GM12878 (cell line): ENCODE measurements around the gene MAMDC2. TPM values are rescaled to one million over a fixed set of nuclear protein-coding genes. Genes with fewer than 3 reads are reported as not detected.

Experiments used
- ATAC-seq: fragments of 200-7000 bp; cut with Tn5 transposase; 3 replicates; pipeline ENCODE4 v1.9.1; 2020; ENCODE audit warnings: mild to moderate bottlenecking, moderate library complexity
- BruUV-seq: library from RNA; stranded (reverse); fragments of 400-500 nt; replicated peaks from 2 replicates; lab custom pipeline; 2021; lab: Mats Ljungman, UMichigan
- CTCF ChIA-PET: fragments of 300-600 bp; sonication (Branson Sonifier 250); formaldehyde crosslinking; extraction: SDS; loops from one replicate; lab custom pipeline; 2021; ENCODE audit warnings: inconsistent platforms; lab: Yijun Ruan, JAX
- POLR2A ChIA-PET: fragments of 350-600 bp; formaldehyde crosslinking; extraction: SDS; loops from one replicate; lab custom pipeline; 2021; ENCODE audit warnings: inconsistent platforms; lab: Charles Lee
- RAD21 ChIA-PET: fragments of 300-600 bp; sonication (Branson Sonifier 250); formaldehyde crosslinking; loops from one replicate; lab custom pipeline; 2023; ENCODE audit warnings: antibody characterized with exemption; ENCODE audit not compliant: unreplicated experiment; lab: Charles Lee
- SMC1A ChIA-PET: fragments of 300-600 bp; sonication (Branson Sonifier 250); formaldehyde crosslinking; loops from one replicate; lab custom pipeline; 2023; ENCODE audit not compliant: unreplicated experiment, uncharacterized antibody; lab: Charles Lee
- DNase-seq: peaks from one replicate; pipeline ENCODE4 v3.0.0-alpha.2; 2011; ENCODE audit warnings: low read depth, low spot score
- FAIRE-seq: peaks from 3 replicates; lab custom pipeline; 2011; peaks lifted over from hg19 to GRCh38; lab: Jason Lieb, UNC
- H2AFZ ChIP-seq: 2 replicates; pipeline ENCODE4 v1.6.0; 2011; ENCODE audit warnings: low read depth, low read length, control low read depth; ENCODE audit not compliant: control insufficient read depth
- H3K27ac ChIP-seq: 2 replicates; pipeline ENCODE4 v1.5.1; 2011; ENCODE audit warnings: control low read depth; ENCODE audit not compliant: control insufficient read depth, insufficient read depth
- H3K27me3 ChIP-seq, 2 experiments: replicated peaks in 1 of 2; 2 replicates each; pipeline versions ENCODE4 v1.6.0 to v1.6.1; 2011; ENCODE audit warnings: low read length in 1 of 2; ENCODE audit not compliant: control insufficient read depth in 2 of 2, insufficient read depth in 2 of 2
- H3K36me3 ChIP-seq, 2 experiments: 2 replicates each; pipeline ENCODE4 v1.5.1; 2011; ENCODE audit warnings: low read length in 1 of 2; ENCODE audit not compliant: control insufficient read depth in 2 of 2, insufficient read depth in 2 of 2
- H3K4me1 ChIP-seq: 2 replicates; pipeline ENCODE4 v1.6.1; 2011; ENCODE audit warnings: mild to moderate bottlenecking, low read length, moderate library complexity, mixed read lengths; ENCODE audit not compliant: control insufficient read depth, insufficient read depth
- H3K4me2 ChIP-seq: 2 replicates; pipeline ENCODE4 v1.6.0; 2011; ENCODE audit warnings: control low read depth; ENCODE audit not compliant: control insufficient read depth, insufficient read depth
- H3K4me3 ChIP-seq: fragments of 200-600 bp; sonication (generic); 2 replicates; pipeline ENCODE4 v1.5.1; 2016
- H3K79me2 ChIP-seq: 2 replicates; pipeline ENCODE4 v1.6.0; 2011; ENCODE audit warnings: low read length; ENCODE audit not compliant: control insufficient read depth, insufficient read depth
- H3K9ac ChIP-seq: 2 replicates; pipeline ENCODE4 v1.8.0; 2011; ENCODE audit warnings: low read length, control low read depth, mixed read lengths; ENCODE audit not compliant: control insufficient read depth, insufficient read depth
- H3K9me3 ChIP-seq: replicated peaks from 3 replicates; pipeline ENCODE4 v1.5.1; 2011; ENCODE audit warnings: mild to moderate bottlenecking, low read length; ENCODE audit not compliant: control insufficient read depth, insufficient read depth
- H4K20me1 ChIP-seq: 2 replicates; pipeline ENCODE4 v1.6.0; 2011; ENCODE audit not compliant: control insufficient read depth, insufficient read depth
- CHD4 ChIP-seq: fragments of 200-600 bp; sonication (generic); IDR thresholded peaks from 2 replicates; pipeline ENCODE4 v1.6.1; 2016; ENCODE audit warnings: mild to moderate bottlenecking
- ELK1 ChIP-seq: IDR thresholded peaks from 2 replicates; pipeline ENCODE4 v1.6.1; 2012; ENCODE audit warnings: low read depth, low read length, improper control_type of control experiment
- EP300 ChIP-seq, 2 experiments: fragments of 150-350 bp in 1 of 2; IDR thresholded peaks; 2 replicates each; pipeline ENCODE4 v1.6.1; 2011 to 2012; ENCODE audit warnings: low read depth in 2 of 2, low read length in 2 of 2, borderline replicate concordance in 1 of 2, improper control_type of control experiment in 1 of 2, inconsistent platforms in 1 of 2; ENCODE audit not compliant: control insufficient read depth in 1 of 2
- ESRRA ChIP-seq: IDR thresholded peaks from 2 replicates; pipeline ENCODE4 v1.6.1; 2012; ENCODE audit warnings: mild to moderate bottlenecking, low read length, improper control_type of control experiment
- HSF1 ChIP-seq: fragments of 150-350 bp; IDR thresholded peaks from 2 replicates; pipeline ENCODE4 v1.6.1; 2014; ENCODE audit warnings: mild to moderate bottlenecking, low read depth, low read length
- MLLT1 ChIP-seq: fragments of 450-650 bp; IDR thresholded peaks from 2 replicates; pipeline ENCODE4 v1.6.1; 2016; ENCODE audit warnings: mild to moderate bottlenecking
- MTA2 ChIP-seq: fragments of 450-650 bp; IDR thresholded peaks from 2 replicates; pipeline ENCODE4 v1.6.1; 2016; ENCODE audit warnings: low read depth, mild to moderate bottlenecking, moderate library complexity
- MTA3 ChIP-seq: IDR thresholded peaks from 2 replicates; pipeline ENCODE4 v1.6.1; 2012; ENCODE audit warnings: low read length, inconsistent platforms, borderline replicate concordance
- NFYB ChIP-seq: IDR thresholded peaks from 2 replicates; pipeline ENCODE4 v1.6.1; 2011; ENCODE audit warnings: low read depth, mild to moderate bottlenecking, low read length, improper control_type of control experiment, moderate library complexity; ENCODE audit not compliant: insufficient read depth
- NRF1 ChIP-seq: conservative IDR thresholded peaks from 2 replicates; pipeline ENCODE4 v1.6.1; 2011; ENCODE audit warnings: mild to moderate bottlenecking, low read depth, low read length, improper control_type of control experiment
- RB1 ChIP-seq: fragments of 450-650 bp; formaldehyde crosslinking; IDR thresholded peaks from 2 replicates; pipeline ENCODE4 v1.6.1; 2017; ENCODE audit warnings: mild to moderate bottlenecking, borderline replicate concordance
- SMAD1 ChIP-seq: fragments of 450-650 bp; IDR thresholded peaks from 2 replicates; pipeline ENCODE4 v1.6.1; 2018; ENCODE audit warnings: mild to moderate bottlenecking, low read depth; ENCODE audit not compliant: partially characterized antibody
- SPI1 ChIP-seq: IDR thresholded peaks from 2 replicates; pipeline ENCODE4 v1.6.1; 2011; ENCODE audit warnings: low read depth, mild to moderate bottlenecking, low read length, moderate library complexity, borderline replicate concordance; ENCODE audit not compliant: insufficient read depth
- USF1 ChIP-seq: IDR thresholded peaks from 2 replicates; pipeline ENCODE4 v1.6.1; 2011; ENCODE audit warnings: borderline replicate concordance, low read depth, mild to moderate bottlenecking, moderate library complexity, mixed read lengths, low read length; ENCODE audit not compliant: insufficient read depth; ENCODE audit errors: extremely low read length
- WGBS: methylation state at CpG from one replicate; pipeline ENCODE4 v1.1.6; 2016; ENCODE audit warnings: low lambda C conversion rate; ENCODE audit not compliant: insufficient replicate concordance, insufficient coverage; ENCODE audit errors: missing lambda C conversion rate; 5-methylcytosine and 5-hydroxymethylcytosine counted together
- in situ Hi-C: fragments of 300-500 bp; cut with MboI; formaldehyde crosslinking; loops from 9 replicates; pipeline ENCODE4 v1.14.3; 2018; ENCODE audit warnings: mixed read lengths
- intact Hi-C: fragments of 100-400 bp; cut with micrococcal nuclease; formaldehyde crosslinking; loops from one replicate; pipeline ENCODE4 v1.14.2; 2022; ENCODE audit not compliant: unreplicated experiment
- polyA plus RNA-seq, 11 experiments: library from polyadenylated mRNA; depleted of rRNA in 4 of 11; unstranded in 6 of 11; stranded (reverse) in 5 of 11; fragments of >200 nt; fragmentation: Nextera tagmentation in 4 of 11; fragmentation: Illumina TruSeq in 1 of 11; extraction: Ambion mirVana in 4 of 11; extraction: Trizol in 1 of 11; gene quantifications; 1 replicate in 1 of 11; 2 replicates in 10 of 11; pipeline versions ENCODE4 v1.2.1 to v1.2.3, GENCODE V29; 2011 to 2016; ENCODE audit warnings: inconsistent platforms in 2 of 11, missing spikeins in 2 of 11, low read depth in 1 of 11
- total RNA-seq, 4 experiments: library from RNA; depleted of rRNA in 3 of 4; stranded (reverse); fragments of >200 nt in 3 of 4; fragmentation: Illumina TruSeq in 1 of 4; extraction: Trizol in 1 of 4; gene quantifications; 2 replicates each; pipeline versions ENCODE4 v1.2.1 to v1.2.3, GENCODE V29; 2013 to 2021
- TF ChIP-seq, protein P1 (sequence below): fragments of 450-650 bp; formaldehyde crosslinking; IDR thresholded peaks from 2 replicates; pipeline ENCODE4 v1.4.0; 2020; ENCODE audit warnings: mild to moderate bottlenecking, moderate library complexity

Gene MAMDC2
- total and polyA plus RNA-seq, 10 of the 15 experiments (the other 5 are each of a cell fraction or from before 2014, with no cell fraction given): 0.01 to 0.09 TPM; not detected in 8

DNA sequence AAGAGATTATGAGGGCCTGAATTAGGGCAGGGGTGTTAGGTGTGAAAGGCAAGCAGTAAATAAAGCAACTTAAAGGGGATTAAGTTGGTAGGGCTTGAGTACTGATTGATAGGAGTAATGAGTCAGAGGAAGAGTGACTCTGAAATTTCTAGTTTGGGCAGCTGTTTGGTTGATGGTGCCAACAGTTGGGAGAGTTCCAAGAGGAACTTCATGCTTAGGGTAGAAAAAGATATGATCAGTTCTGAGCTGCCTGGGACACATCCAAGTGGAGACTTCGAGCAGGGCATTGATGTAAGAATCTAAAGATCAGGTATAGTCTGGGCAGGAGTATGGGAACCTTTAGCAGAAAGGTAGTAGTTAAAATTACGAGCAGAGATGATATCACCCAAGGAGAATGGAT, 10.2 kb downstream of the MAMDC2 start:
- Histone ChIP-seq H3K27ac (no peak overlapping the region), H3K4me1 (no peaks in the 10 kb centered on the region), H2AFZ (no peak overlapping the region), H3K9me3 (no peaks in the 10 kb centered on the region), H3K36me3 (no peaks in the 10 kb centered on the region), H3K4me2 (no peak overlapping the region), H4K20me1 (no peaks in the 10 kb centered on the region), H3K9ac (no peak overlapping the region), H3K79me2 (no peaks in the 10 kb centered on the region), H3K4me3 (no peak overlapping the region), H3K27me3 (no peaks in the 10 kb centered on the region; a peak in 1 of 4 replicates)
- intact Hi-C loops: no loop called here
- ChIA-PET POLR2A (no interaction called here), CTCF (interaction anchor here (2.1 kb wide), 1 partner anchor 57 kb away, joined by 8 read pairs; no protein-coding TSS in a partner anchor), SMC1A (no interaction called here), RAD21 (no interaction called here)
- 2% methylated on average over 2 of the region's 2 CpGs for WGBS
- no peak for ATAC-seq
- BruUV-seq: no TSS peak
- DNase-seq: no peak
- in situ Hi-C loops: no loop called here
- no peak for FAIRE-seq
- no peak for TF ChIP-seq MTA2
- TF ChIP-seq SPI1: no peak
- TF ChIP-seq CHD4: no peak
- no peak for TF ChIP-seq RB1
- TF ChIP-seq SMAD1: no peak
- TF ChIP-seq ESRRA: no peak
- TF ChIP-seq EP300 (IDR thresholded peaks at IDR 0.05; ENCODE audit: borderline replicate concordance in 1 of 2, control insufficient read depth in 1 of 2, low read depth in 2 of 2, low read length in 2 of 2): no peak
- TF ChIP-seq NFYB: no peak
- no peak for TF ChIP-seq NRF1
- no peak for TF ChIP-seq MLLT1
- TF ChIP-seq HSF1: no peak
- TF ChIP-seq MTA3: no peak
- TF ChIP-seq, protein P1, sequence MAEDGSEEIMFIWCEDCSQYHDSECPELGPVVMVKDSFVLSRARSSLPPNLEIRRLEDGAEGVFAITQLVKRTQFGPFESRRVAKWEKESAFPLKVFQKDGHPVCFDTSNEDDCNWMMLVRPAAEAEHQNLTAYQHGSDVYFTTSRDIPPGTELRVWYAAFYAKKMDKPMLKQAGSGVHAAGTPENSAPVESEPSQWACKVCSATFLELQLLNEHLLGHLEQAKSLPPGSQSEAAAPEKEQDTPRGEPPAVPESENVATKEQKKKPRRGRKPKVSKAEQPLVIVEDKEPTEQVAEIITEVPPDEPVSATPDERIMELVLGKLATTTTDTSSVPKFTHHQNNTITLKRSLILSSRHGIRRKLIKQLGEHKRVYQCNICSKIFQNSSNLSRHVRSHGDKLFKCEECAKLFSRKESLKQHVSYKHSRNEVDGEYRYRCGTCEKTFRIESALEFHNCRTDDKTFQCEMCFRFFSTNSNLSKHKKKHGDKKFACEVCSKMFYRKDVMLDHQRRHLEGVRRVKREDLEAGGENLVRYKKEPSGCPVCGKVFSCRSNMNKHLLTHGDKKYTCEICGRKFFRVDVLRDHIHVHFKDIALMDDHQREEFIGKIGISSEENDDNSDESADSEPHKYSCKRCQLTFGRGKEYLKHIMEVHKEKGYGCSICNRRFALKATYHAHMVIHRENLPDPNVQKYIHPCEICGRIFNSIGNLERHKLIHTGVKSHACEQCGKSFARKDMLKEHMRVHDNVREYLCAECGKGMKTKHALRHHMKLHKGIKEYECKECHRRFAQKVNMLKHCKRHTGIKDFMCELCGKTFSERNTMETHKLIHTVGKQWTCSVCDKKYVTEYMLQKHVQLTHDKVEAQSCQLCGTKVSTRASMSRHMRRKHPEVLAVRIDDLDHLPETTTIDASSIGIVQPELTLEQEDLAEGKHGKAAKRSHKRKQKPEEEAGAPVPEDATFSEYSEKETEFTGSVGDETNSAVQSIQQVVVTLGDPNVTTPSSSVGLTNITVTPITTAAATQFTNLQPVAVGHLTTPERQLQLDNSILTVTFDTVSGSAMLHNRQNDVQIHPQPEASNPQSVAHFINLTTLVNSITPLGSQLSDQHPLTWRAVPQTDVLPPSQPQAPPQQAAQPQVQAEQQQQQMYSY (CRISPR knock-in tag): no peak
- TF ChIP-seq ELK1: no peak
- no peak for TF ChIP-seq USF1
